HFF-Myc (cell line): ENCODE results near the gene HTR2B.

ENCODE experiments used
- DNase-seq: peaks from one replicate; pipeline ENCODE4 v3.0.0-alpha.2; 2011; ENCODE audit warnings: low read depth; ENCODE audit errors: extremely low read depth
- H3K4me3 ChIP-seq: replicated peaks from 2 replicates; pipeline ENCODE4 v1.5.1; 2011; ENCODE audit warnings: low read depth, mild to moderate bottlenecking, control low read depth, low read length
- CTCF ChIP-seq: IDR thresholded peaks from 2 replicates; pipeline ENCODE4 v1.5.1; 2012; ENCODE audit warnings: mild to moderate bottlenecking, low read depth, low read length, control low read depth; ENCODE audit errors: missing control alignments

Gene HTR2B

GRCh38 chr2:231124838-231125568 lies at the start of gene HTR2B:
HTR2B (minus strand) TSS chr2:231125042; CDS start chr2:231123764, 1,278 bp downstream.
- TF ChIP-seq CTCF, result no peak
- H3K4me3 ChIP-seq, result no peak within 1 kb of the TSS
- peak; percentile 31 for DNase-seq

DNA sequence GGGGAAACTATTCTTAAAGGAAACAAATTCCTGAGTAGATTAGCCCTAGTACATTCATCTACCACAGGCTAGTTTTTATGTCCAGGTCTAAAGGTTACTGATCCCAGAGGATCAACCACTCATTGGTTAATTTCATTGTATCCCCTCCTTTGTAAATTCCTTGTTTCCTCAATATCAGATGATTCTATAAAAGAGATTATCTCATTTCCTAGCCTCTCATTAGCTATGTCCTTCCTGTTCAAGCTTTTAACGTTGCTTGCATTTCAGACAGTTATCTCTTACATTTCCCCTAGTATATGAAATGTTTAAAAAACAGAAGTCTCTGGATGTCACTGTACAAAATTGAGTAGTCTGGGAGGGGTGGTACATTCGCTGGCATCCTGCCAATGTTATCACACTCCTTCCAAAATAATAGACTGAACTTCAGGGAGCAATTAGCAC lies 49.4 kb upstream of the HTR2B start:
- no peak overlapping the region for H3K4me3 ChIP-seq
- no peak for TF ChIP-seq CTCF
- no peak for DNase-seq

DNA sequence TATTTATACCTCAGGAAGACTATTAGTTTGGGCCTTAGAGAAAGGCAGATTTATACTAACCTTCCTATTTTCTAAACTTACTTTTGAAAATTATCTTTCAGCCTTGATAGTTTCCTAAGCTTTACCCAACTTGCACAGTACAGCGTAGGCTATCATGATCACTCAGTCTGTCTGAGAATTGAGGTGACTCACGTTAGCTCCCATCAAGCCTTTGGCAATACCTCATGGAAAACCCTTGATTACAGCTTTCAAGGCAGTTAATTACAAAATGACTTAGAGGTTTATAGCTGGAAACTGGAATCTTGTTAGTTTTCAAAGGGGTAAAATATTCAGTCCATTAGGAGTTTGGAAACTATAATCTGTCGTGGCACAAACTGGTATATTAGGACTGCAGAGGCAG lies 47.2 kb upstream of the HTR2B start:
- no peak for TF ChIP-seq CTCF
- DNase-seq, result no peak

DNA sequence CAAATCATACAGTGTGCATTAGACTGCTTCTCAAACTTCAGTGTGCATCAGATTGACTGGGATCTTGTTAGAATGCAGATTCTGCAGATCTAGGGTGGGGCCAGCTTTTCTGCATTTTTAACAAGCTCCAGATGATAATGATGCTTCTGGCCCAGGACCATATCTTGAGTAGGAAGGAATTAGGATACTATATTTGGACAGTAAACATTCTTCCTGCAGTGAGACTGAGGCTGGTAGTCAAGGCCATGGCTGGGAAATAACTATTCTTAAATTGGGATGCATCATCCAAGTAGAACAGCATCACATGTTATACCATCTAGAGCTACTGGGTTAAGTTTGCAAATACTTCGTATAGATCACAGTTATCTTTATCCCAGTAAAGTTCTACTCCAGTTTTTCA lies 45.2 kb upstream of the HTR2B start:
- no peak for TF ChIP-seq CTCF
- no peak overlapping the region for H3K4me3 ChIP-seq
- peak; percentile 89 for DNase-seq

More for the DNA sequence above, 47.2 kb upstream of the HTR2B start:
- no peak overlapping the region for H3K4me3 ChIP-seq

- no peak overlapping the region for H3K4me3 ChIP-seq
- no peak for TF ChIP-seq CTCF
- peak; percentile 72 for DNase-seq
Measured at GRCh38 chr2:231169488-231169887, 44.6 kb upstream of the HTR2B start.

DNA sequence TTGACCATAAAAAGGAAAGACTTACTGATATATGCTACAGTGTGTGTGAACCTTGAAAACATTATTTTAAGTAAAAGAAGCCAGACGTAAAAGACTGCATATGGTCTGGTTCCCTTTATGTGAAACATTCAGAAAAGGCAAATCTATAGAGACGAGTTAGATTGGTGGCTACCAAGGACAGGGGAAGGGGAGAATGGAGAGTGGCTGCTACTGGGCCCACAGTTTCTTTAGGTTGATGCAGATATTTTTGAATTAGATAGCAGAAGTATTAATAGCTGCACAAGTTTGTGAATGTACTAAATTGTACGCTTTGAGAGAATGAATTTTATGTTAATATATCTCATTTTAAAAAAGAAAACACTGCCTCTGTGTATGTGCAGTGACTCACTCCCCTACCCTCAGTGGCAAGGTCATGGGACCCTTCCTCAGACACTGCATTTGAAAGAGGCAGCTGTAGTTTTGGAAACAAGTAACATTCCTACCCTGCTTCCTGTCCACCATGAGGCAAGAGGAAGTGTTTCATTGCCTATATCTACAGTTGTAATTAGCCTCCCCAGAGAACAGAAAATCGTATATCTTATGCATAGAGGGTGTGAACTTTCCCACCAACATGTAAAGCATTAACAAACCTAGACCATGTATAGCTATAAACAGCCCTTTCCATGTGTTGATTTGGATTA lies 43.8 kb upstream of the HTR2B start:
- TF ChIP-seq CTCF, result no peak
- no peak overlapping the region for H3K4me3 ChIP-seq
- no peak for DNase-seq
